Smooth muscle cell (in vitro differentiated cells): ENCODE data around the gene UMAD1. TPM values are rescaled to one million over a fixed set of nuclear protein-coding genes. Genes with fewer than 3 reads are reported as not detected.

Experiments used
- DNase-seq: peaks from one replicate; lab custom pipeline; 2025; ENCODE audit not compliant: unreplicated experiment; lab: John Stamatoyannopoulos, UW
- H2AFZ ChIP-seq: fragments of 200-600 bp; sonication (generic); 2 replicates; pipeline ENCODE4 v1.6.0; 2016; ENCODE audit warnings: antibody characterized with exemption, low read depth, mild to moderate bottlenecking
- H3F3A ChIP-seq: fragments of 200-600 bp; sonication (generic); 2 replicates; pipeline ENCODE4 v1.6.0; 2017; ENCODE audit warnings: antibody characterized with exemption, low read depth
- H3K27ac ChIP-seq: fragments of 200-600 bp; sonication (generic); 2 replicates; pipeline ENCODE4 v1.5.1; 2016; ENCODE audit warnings: low read depth, mild to moderate bottlenecking
- H3K27me3 ChIP-seq: fragments of 200-600 bp; sonication (generic); 2 replicates; pipeline ENCODE4 v1.6.1; 2016; ENCODE audit warnings: low read depth, mild to moderate bottlenecking
- H3K36me3 ChIP-seq: fragments of 200-600 bp; sonication (generic); 2 replicates; pipeline ENCODE4 v1.5.1; 2016; ENCODE audit warnings: low read depth
- H3K4me1 ChIP-seq: fragments of 200-600 bp; sonication (generic); 2 replicates; pipeline ENCODE4 v1.5.1; 2016; ENCODE audit warnings: low read depth
- H3K4me2 ChIP-seq: fragments of 200-600 bp; sonication (generic); 2 replicates; pipeline ENCODE4 v1.6.0; 2016; ENCODE audit warnings: mild to moderate bottlenecking
- H3K4me3 ChIP-seq: fragments of 200-600 bp; sonication (generic); 2 replicates; pipeline ENCODE4 v1.5.1; 2016; ENCODE audit warnings: mild to moderate bottlenecking
- H3K79me2 ChIP-seq: fragments of 200-600 bp; sonication (generic); 2 replicates; pipeline ENCODE4 v1.6.0; 2016; ENCODE audit warnings: low read depth, mild to moderate bottlenecking
- H3K9ac ChIP-seq: fragments of 200-600 bp; sonication (generic); 2 replicates; pipeline ENCODE4 v1.6.0; 2016; ENCODE audit warnings: low read depth
- H3K9me3 ChIP-seq: fragments of 200-600 bp; sonication (generic); replicated peaks from 2 replicates; pipeline ENCODE4 v1.5.1; 2016; ENCODE audit warnings: low read depth
- H4K20me1 ChIP-seq: fragments of 200-600 bp; sonication (generic); 2 replicates; pipeline ENCODE4 v1.6.0; 2016; ENCODE audit warnings: low read depth
- CTCF ChIP-seq: fragments of 200-600 bp; sonication (generic); IDR thresholded peaks from 2 replicates; pipeline ENCODE4 v1.5.1; 2017; ENCODE audit warnings: borderline replicate concordance, mild to moderate bottlenecking, antibody characterized with exemption; ENCODE audit not compliant: insufficient read depth, poor library complexity, severe bottlenecking
- WGBS: methylation state at CpG from one replicate; pipeline ENCODE4 v1.1.7; 2016; ENCODE audit warnings: low lambda C conversion rate; 5-methylcytosine and 5-hydroxymethylcytosine counted together
- polyA plus RNA-seq: library from polyadenylated mRNA; unstranded; fragments of >200 nt; fragmentation: Nextera tagmentation; extraction: Ambion mirVana; gene quantifications from 2 replicates; pipeline ENCODE4 v1.2.1, GENCODE V29; 2016
- total RNA-seq: library from RNA; depleted of rRNA; stranded (reverse); fragments of >200 nt; gene quantifications from 2 replicates; pipeline ENCODE4 v1.2.3, GENCODE V29; 2014

UMAD1 gene
- total and polyA plus RNA-seq, 2 experiments from 2014 or later, result 13.7 to 24.3 TPM

- TF ChIP-seq CTCF, result no peak
Measured at GRCh38 chr7:7870555-7870954, 230.0 kb downstream of the UMAD1 start.

GRCh38 chr7:7876419-7876818, 235.9 kb downstream of the UMAD1 start:
- H3K36me3 ChIP-seq, result no peaks in the 10 kb centered on the region
- H3K9ac ChIP-seq, result no peak overlapping the region
- no peak for TF ChIP-seq CTCF
- H3K4me2 ChIP-seq, result no peak overlapping the region
- H4K20me1 ChIP-seq, result no peaks in the 10 kb centered on the region
- 98% methylated on average over 1 of the region's 1 CpG for WGBS
- H3K27ac ChIP-seq, result no peak overlapping the region
- no peaks in the 10 kb centered on the region for H3K4me1 ChIP-seq
- no peaks in the 10 kb centered on the region for H3K79me2 ChIP-seq
- H3K9me3 ChIP-seq, result no peaks in the 10 kb centered on the region
- no peak overlapping the region for H3K4me3 ChIP-seq
- DNase-seq, result no peak
- no peak overlapping the region for H2AFZ ChIP-seq
- H3K27me3 ChIP-seq, result no peaks in the 10 kb centered on the region
- H3F3A ChIP-seq, result no peaks in the 10 kb centered on the region

More at GRCh38 chr7:7870555-7870954, 230.0 kb downstream of the UMAD1 start:
- Histone ChIP-seq H3K36me3 (no peaks in the 10 kb centered on the region), H4K20me1 (no peaks in the 10 kb centered on the region), H3K27ac (no peak overlapping the region), H3K9me3 (no peaks in the 10 kb centered on the region), H3K4me1 (no peaks in the 10 kb centered on the region), H3K9ac (no peak overlapping the region), H3K4me3 (no peak overlapping the region), H3K79me2 (no peaks in the 10 kb centered on the region), H3K27me3 (no peaks in the 10 kb centered on the region), H2AFZ (no peak overlapping the region), H3F3A (no peaks in the 10 kb centered on the region), H3K4me2 (no peak overlapping the region)
- DNase-seq, result no peak
- WGBS, result 97% methylated on average over 1 of the region's 1 CpG

GRCh38 chr7:7881581-7881980, 241.0 kb downstream of the UMAD1 start:
- H3K27ac ChIP-seq, result no peak overlapping the region

More at GRCh38 chr7:7881581-7881980, 241.0 kb downstream of the UMAD1 start:
- Histone ChIP-seq H3F3A (no peaks in the 10 kb centered on the region), H3K9ac (no peak overlapping the region), H3K4me3 (no peak overlapping the region), H2AFZ (no peak overlapping the region), H3K36me3 (no peaks in the 10 kb centered on the region), H4K20me1 (no peaks in the 10 kb centered on the region), H3K9me3 (no peaks in the 10 kb centered on the region), H3K4me2 (no peak overlapping the region), H3K79me2 (no peaks in the 10 kb centered on the region), H3K27me3 (no peaks in the 10 kb centered on the region), H3K4me1 (no peaks in the 10 kb centered on the region)
- TF ChIP-seq CTCF, result no peak
- 85% methylated on average over 6 of the region's 6 CpGs for WGBS
- DNase-seq, result no peak
